Endodermal cell (in vitro differentiated cells): ENCODE measurements around the gene XAB2. TPM values are rescaled to one million over a fixed set of nuclear protein-coding genes. Genes with fewer than 3 reads are reported as not detected.
"Not testable (repeated sequence)": the region's sequence is repeated elsewhere in the genome, so short reads cannot be mapped to it uniquely, and the experiment has no call there.

ENCODE experiments used
- DNase-seq: peaks from one replicate; pipeline ENCODE4 v3.0.0-alpha.2; 2017
- H3K27ac ChIP-seq: 2 replicates; pipeline ENCODE4 v1.5.1; 2013; ENCODE audit warnings: mild to moderate bottlenecking, low read depth, low read length, moderate library complexity
- H3K27me3 ChIP-seq: 2 replicates; pipeline ENCODE4 v1.6.1; 2013; ENCODE audit warnings: mild to moderate bottlenecking, low read length, moderate library complexity; ENCODE audit not compliant: insufficient read depth, control insufficient read depth, poor library complexity, severe bottlenecking
- H3K36me3 ChIP-seq: 2 replicates; pipeline ENCODE4 v1.7.0; 2013; ENCODE audit warnings: mild to moderate bottlenecking, low read length, moderate library complexity; ENCODE audit not compliant: control insufficient read depth, insufficient read depth
- H3K4me1 ChIP-seq: one replicate; pipeline ENCODE4 v1.7.0; 2013; ENCODE audit warnings: low read length; ENCODE audit not compliant: control insufficient read depth, insufficient read depth
- H3K4me3 ChIP-seq: 2 replicates; pipeline ENCODE4 v1.5.1; 2013; ENCODE audit warnings: mild to moderate bottlenecking, low read length, moderate library complexity
- H3K9ac ChIP-seq: 2 replicates; pipeline ENCODE4 v1.6.1; 2013; ENCODE audit warnings: mild to moderate bottlenecking, low read length, moderate library complexity; ENCODE audit not compliant: poor library complexity, severe bottlenecking; ENCODE audit errors: extremely low read depth
- H3K9me3 ChIP-seq: 2 replicates; pipeline ENCODE4 v1.6.1; 2013; ENCODE audit warnings: mild to moderate bottlenecking, low read length, moderate library complexity; ENCODE audit not compliant: control insufficient read depth
- H3K27ac Mint-ChIP-seq: 2 replicates; pipeline ENCODE4 v1.8.0; 2020; ENCODE audit warnings: mixed read lengths
- H3K27me3 Mint-ChIP-seq: 2 replicates; pipeline ENCODE4 v1.8.0; 2021; ENCODE audit warnings: mild to moderate bottlenecking, mixed read lengths; ENCODE audit not compliant: insufficient read depth
- H3K36me3 Mint-ChIP-seq: 2 replicates; pipeline ENCODE4 v1.8.0; 2020; ENCODE audit warnings: low read depth, mixed read lengths
- H3K4me1 Mint-ChIP-seq: 2 replicates; pipeline ENCODE4 v1.8.0; 2020; ENCODE audit warnings: mixed read lengths
- H3K4me3 Mint-ChIP-seq: 2 replicates; pipeline ENCODE4 v1.8.0; 2020; ENCODE audit warnings: mild to moderate bottlenecking, moderate library complexity, mixed read lengths
- H3K9me3 Mint-ChIP-seq: 2 replicates; pipeline ENCODE4 v1.8.0; 2020; ENCODE audit warnings: mild to moderate bottlenecking, mixed read lengths
- CTCF ChIP-seq: fragments of 200-600 bp; sonication (generic); conservative IDR thresholded peaks from 2 replicates; pipeline ENCODE4 v1.5.0; 2021; ENCODE audit warnings: antibody characterized with exemption, mild to moderate bottlenecking
- WGBS, 2 experiments: methylation state at CpG; one replicate each; pipeline versions ENCODE4 v1.1.5 to v1.1.7; 2013; ENCODE audit warnings: missing lambda C conversion rate in 2 of 2, mixed read lengths in 1 of 2; ENCODE audit not compliant: insufficient coverage in 1 of 2, insufficient read length in 1 of 2; 5-methylcytosine and 5-hydroxymethylcytosine counted together
- total RNA-seq, 2 donors: library from RNA; stranded (reverse); fragmentation: NEBNext Ultra II Directional in 1 of 2; extraction: Animal tissue kit (Norgen Biotek cat#: 25700) in 1 of 2; gene quantifications; 2 replicates in 1 of 2; 3 replicates in 1 of 2; pipeline ENCODE4 v1.2.1, GENCODE V29; 2021

The XAB2 gene
- total RNA-seq, 2 donors from 2014 or later = 44.3 to 46.6 TPM

GRCh38 chr19:7645163-7645562 lies 15.8 kb upstream of the XAB2 start:
- H3K27me3 ChIP-seq = no peaks in the 10 kb centered on the region
- no peaks in the 10 kb centered on the region for H3K4me1 ChIP-seq
- peaks cover 9% of the 10 kb centered on the region for H3K36me3 ChIP-seq
- H3K9me3 ChIP-seq = no peaks in the 10 kb centered on the region
- no peak overlapping the region for H3K4me3 ChIP-seq
- 90 to 96% methylated on average over 10 to 14 of the region's 14 CpGs for WGBS, 2 experiments
- Mint-ChIP-seq H3K27me3 (peaks cover 5% of the 10 kb centered on the region), H3K9me3 (peaks cover 2% of the 10 kb centered on the region), H3K36me3 (peaks cover 34% of the 10 kb centered on the region), H3K4me3 (no peak overlapping the region), H3K27ac (no peak overlapping the region), H3K4me1 (peaks cover 8% of the 10 kb centered on the region)
- TF ChIP-seq CTCF = no peak
- no peak overlapping the region for H3K27ac ChIP-seq
- DNase-seq = no peak
- no peak overlapping the region for H3K9ac ChIP-seq

GRCh38 chr19:7644550-7644877 lies 15.2 kb upstream of the XAB2 start:
- Histone ChIP-seq H3K27me3 (no peaks in the 10 kb centered on the region), H3K9me3 (no peaks in the 10 kb centered on the region), H3K4me3 (no peak overlapping the region), H3K4me1 (no peaks in the 10 kb centered on the region), H3K36me3 (peaks cover 15% of the 10 kb centered on the region), H3K9ac (no peak overlapping the region), H3K27ac (no peak overlapping the region)
- peaks cover under 1% of the 10 kb centered on the region for H3K27me3 Mint-ChIP-seq
- peaks cover 2% of the 10 kb centered on the region for H3K9me3 Mint-ChIP-seq
- peaks cover 40% of the 10 kb centered on the region for H3K36me3 Mint-ChIP-seq
- H3K4me1 Mint-ChIP-seq = peaks cover 8% of the 10 kb centered on the region
- no peak overlapping the region for H3K4me3 Mint-ChIP-seq
- 96 to 99% methylated on average over 10 to 20 of the region's 20 CpGs for whole genome bisulfite sequencing, 2 experiments
- no peak for TF ChIP-seq CTCF
- no peak overlapping the region for H3K27ac Mint-ChIP-seq
- DNase-seq = no peak

- H3K9me3 Mint-ChIP-seq, H3K27ac Mint-ChIP-seq, H3K4me1 Mint-ChIP-seq, H3K27me3 ChIP-seq, H3K4me3 Mint-ChIP-seq, H3K27me3 Mint-ChIP-seq, H3K4me3 ChIP-seq, H3K27ac ChIP-seq, H3K9me3 ChIP-seq, H3K4me1 ChIP-seq, H3K9ac ChIP-seq: not testable (repeated sequence)
- H3K36me3 ChIP-seq = peaks cover 18% of the 10 kb centered on the region
- 64 to 75% methylated on average over 6 to 10 of the region's 10 CpGs for WGBS, 2 experiments
- H3K36me3 Mint-ChIP-seq = peaks cover 43% of the 10 kb centered on the region
- DNase-seq = peak; percentile 88
Measured at GRCh38 chr19:7643629-7644549, 14.5 kb upstream of the XAB2 start.
